ENCODE results near the gene ASTN2.

DNA sequence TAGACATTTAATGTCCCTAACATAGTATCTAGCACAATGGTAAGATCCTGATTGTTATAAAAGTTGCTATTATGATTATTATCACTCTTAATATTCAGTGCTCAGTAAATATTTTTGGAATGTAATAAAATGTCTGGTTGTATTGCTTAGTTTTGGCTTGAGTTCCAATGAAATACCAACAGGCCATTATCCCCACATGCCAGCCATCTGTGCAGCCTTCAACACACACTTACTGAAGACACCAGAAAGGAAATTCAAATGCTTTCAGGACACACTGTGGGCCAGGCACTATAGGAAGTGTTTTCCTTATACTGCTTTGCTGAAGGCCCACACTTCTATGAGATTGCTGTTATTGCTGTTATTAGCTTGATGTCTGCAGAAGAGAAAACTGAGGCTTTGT is 570.2 kb downstream of the ASTN2 start:
- TF ChIP-seq, protein P1, sequence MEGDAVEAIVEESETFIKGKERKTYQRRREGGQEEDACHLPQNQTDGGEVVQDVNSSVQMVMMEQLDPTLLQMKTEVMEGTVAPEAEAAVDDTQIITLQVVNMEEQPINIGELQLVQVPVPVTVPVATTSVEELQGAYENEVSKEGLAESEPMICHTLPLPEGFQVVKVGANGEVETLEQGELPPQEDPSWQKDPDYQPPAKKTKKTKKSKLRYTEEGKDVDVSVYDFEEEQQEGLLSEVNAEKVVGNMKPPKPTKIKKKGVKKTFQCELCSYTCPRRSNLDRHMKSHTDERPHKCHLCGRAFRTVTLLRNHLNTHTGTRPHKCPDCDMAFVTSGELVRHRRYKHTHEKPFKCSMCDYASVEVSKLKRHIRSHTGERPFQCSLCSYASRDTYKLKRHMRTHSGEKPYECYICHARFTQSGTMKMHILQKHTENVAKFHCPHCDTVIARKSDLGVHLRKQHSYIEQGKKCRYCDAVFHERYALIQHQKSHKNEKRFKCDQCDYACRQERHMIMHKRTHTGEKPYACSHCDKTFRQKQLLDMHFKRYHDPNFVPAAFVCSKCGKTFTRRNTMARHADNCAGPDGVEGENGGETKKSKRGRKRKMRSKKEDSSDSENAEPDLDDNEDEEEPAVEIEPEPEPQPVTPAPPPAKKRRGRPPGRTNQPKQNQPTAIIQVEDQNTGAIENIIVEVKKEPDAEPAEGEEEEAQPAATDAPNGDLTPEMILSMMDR (IDR thresholded peaks at IDR 0.05; ENCODE audit: borderline replicate concordance, extremely low read depth, low read length, poor library complexity, severe bottlenecking) = no peak
- TF ChIP-seq EZH2 (IDR thresholded peaks at IDR 0.05; ENCODE audit: borderline replicate concordance, low read depth, low read length, severe bottlenecking) = no peak

Measured in DND-41 (cell line).